Activated naive CD8-positive, alpha-beta T cell treated with anti-CD3 and anti-CD28 coated beads for 36 hours (primary cell): ENCODE data around the gene RIN3. TPM values are rescaled to one million over a fixed set of nuclear protein-coding genes. Genes with fewer than 3 reads are reported as not detected.

ENCODE experiments used
- DNase-seq: peaks from one replicate; pipeline ENCODE4 v3.0.0; 2021
- H3K27ac Mint-ChIP-seq: one replicate; pipeline ENCODE4 v1.8.0; 2022; ENCODE audit warnings: mild to moderate bottlenecking, moderate library complexity, mixed read lengths
- H3K27me3 Mint-ChIP-seq: one replicate; pipeline ENCODE4 v1.8.0; 2022; ENCODE audit warnings: mild to moderate bottlenecking, mixed read lengths
- H3K36me3 Mint-ChIP-seq: one replicate; pipeline ENCODE4 v1.8.0; 2021; ENCODE audit warnings: mild to moderate bottlenecking, mixed read lengths
- H3K4me1 Mint-ChIP-seq: one replicate; pipeline ENCODE4 v1.8.0; 2021; ENCODE audit warnings: mixed read lengths
- H3K4me3 Mint-ChIP-seq: one replicate; pipeline ENCODE4 v1.8.0; 2022; ENCODE audit warnings: mild to moderate bottlenecking, moderate library complexity, mixed read lengths
- H3K9me3 Mint-ChIP-seq: one replicate; pipeline ENCODE4 v1.8.0; 2022; ENCODE audit warnings: mixed read lengths
- total RNA-seq, 2 experiments: library from RNA; stranded (reverse); gene quantifications; one replicate each; pipeline ENCODE4 v1.2.3, GENCODE V29; 2021

Gene RIN3
- total RNA-seq, 2 experiments from 2014 or later: 59.2 to 59.6 TPM

DNA sequence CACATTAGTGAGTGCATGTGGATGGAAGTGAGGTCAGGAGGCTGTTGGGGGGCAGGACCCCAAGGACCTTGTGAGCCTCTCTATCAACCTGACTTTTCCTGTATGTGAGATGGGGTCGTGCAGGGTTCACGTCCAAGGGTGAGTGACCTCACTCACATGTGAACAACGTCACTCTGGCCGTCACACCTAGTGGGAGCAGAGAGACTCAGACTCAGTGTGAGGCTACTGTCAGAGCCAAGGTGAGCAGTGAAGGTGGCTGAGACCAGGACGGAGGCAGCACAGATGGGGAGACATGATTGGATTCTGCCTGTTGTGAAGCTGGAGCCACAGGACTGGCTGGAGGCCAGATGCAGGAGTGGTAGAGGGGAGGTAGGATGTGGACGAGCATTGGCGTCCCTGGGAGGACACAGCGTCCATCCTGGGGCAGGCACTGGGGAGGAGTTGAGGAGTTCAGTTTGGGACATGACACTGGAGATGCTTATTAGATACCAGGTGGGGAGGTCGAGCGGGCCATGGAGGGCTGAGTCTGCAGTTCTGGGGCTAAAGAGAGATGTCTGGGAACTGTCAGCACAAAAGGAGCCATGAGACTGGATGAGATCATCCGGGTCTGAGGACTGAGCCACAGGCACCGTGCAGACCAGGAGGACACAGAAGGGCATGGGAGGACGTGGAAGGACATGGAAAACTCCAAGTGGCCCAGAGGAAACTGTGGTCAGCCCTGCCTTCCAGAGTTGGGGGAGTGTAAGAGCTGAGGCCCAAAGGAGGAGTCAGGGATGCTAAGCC is 142.0 kb downstream of the RIN3 start:
- H3K4me3 Mint-ChIP-seq: peak overlapping the region; percentile 96
- H3K4me1 Mint-ChIP-seq: peaks cover 71% of the 10 kb centered on the region
- peak; percentile 43 for DNase-seq
- H3K9me3 Mint-ChIP-seq: no peaks in the 10 kb centered on the region
- no peaks in the 10 kb centered on the region for H3K27me3 Mint-ChIP-seq
- peak overlapping the region; percentile 69 for H3K27ac Mint-ChIP-seq
- peaks cover 82% of the 10 kb centered on the region for H3K36me3 Mint-ChIP-seq

DNA sequence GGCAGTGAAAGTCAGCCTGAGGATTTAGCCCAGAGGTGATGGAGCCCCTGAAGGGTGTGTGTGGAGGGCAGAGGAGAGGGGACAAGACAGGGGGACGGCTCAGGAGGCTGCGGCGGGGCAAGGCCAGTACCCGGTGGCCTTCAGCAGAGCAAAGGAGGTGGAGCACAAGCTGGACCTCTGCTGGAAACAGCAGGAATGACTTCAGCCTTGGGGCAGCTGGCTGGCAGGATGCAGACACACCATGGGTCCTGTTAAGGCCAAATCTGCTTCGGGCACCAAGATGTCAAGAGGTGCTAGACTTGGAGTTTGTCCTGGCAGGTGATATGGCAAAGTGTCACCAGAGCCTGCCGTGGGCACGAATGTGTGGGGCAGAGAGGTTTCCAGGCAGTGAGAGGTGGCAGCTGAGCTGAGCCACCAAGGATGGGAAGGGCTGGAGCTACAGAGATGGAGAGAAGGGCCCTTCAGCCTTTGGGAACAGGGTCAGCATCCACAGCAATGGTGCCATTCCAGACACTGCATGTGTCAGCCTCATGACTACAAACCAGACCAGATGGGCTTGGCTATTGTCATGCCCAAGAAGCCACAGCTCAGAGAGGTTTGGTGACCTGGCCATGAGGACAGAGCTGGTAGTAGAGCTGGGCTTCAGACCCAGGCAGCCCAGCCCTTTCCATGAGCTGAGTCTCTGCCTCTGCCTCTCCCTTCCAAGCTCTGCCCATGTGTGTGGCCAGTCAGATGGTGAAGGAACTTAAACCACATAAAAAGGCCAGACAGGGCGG is 142.9 kb downstream of the RIN3 start:
- Mint-ChIP-seq H3K36me3 (peaks cover 87% of the 10 kb centered on the region), H3K4me3 (peak overlapping the region; percentile 96), H3K4me1 (peaks cover 71% of the 10 kb centered on the region), H3K27me3 (no peaks in the 10 kb centered on the region), H3K9me3 (no peaks in the 10 kb centered on the region), H3K27ac (peak overlapping the region; percentile 69)
- no peak for DNase-seq

DNA sequence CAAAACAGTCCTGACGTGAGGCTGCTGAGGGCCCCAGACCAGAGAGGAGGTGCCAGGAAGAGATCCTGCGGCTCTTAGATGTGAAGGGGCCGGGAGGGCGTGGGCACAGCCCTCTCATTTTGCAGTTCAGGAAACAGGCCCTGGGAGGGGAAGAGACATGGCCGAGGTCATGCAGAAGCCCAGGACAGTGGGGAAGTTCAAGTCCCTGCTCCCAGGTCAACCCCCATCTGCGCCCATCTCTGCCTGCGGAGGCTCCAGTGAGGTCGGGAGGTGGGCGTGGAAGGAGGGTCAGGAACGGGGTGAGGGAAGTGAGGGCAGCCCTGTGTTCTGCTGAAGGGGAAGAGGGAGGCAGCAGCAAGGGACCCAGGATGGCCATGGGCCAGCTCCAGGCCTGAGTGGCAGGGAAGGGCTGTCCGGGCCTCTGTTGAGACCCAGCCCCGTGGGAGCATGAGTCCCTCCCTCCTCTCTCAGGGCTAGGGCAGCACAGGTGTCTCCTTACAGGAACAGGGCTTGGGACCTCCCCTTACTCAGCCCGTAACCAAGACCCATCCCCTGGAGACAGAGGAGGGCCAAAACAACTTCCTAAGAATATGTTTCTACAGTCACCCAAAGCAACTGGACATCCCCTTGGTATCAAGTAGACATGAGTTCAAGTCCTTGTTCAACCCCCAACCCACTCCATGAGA is 144.0 kb downstream of the RIN3 start:
- Mint-ChIP-seq H3K4me3 (peak overlapping the region; percentile 96), H3K9me3 (no peaks in the 10 kb centered on the region), H3K36me3 (peaks cover 92% of the 10 kb centered on the region), H3K27ac (peak overlapping the region; percentile 69), H3K4me1 (peaks cover 81% of the 10 kb centered on the region), H3K27me3 (no peaks in the 10 kb centered on the region)
- no peak for DNase-seq

DNA sequence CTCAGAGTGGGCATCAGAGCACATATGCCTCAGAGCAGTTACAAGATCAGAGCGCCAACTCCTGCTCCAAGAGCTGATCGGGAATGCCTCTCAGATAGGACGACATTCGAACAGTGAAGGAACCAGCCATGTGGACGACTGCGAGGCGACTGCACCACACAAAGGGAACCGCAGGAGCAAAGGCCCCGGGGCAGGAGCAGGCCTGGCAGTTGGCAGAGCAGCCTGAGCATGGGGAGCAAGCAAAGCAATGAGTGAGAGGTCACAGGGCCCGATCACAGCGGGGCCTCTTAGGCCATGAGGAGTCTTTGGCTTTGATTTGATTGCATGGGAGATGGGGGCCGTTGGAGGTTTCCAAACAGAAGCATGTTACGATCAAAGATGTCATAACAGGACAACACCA is 144.6 kb downstream of the RIN3 start:
- Mint-ChIP-seq H3K9me3 (no peaks in the 10 kb centered on the region), H3K36me3 (peaks cover 96% of the 10 kb centered on the region), H3K27me3 (no peaks in the 10 kb centered on the region), H3K4me1 (peaks cover 85% of the 10 kb centered on the region), H3K4me3 (no peak overlapping the region), H3K27ac (peak overlapping the region; percentile 69)
- no peak for DNase-seq

DNA sequence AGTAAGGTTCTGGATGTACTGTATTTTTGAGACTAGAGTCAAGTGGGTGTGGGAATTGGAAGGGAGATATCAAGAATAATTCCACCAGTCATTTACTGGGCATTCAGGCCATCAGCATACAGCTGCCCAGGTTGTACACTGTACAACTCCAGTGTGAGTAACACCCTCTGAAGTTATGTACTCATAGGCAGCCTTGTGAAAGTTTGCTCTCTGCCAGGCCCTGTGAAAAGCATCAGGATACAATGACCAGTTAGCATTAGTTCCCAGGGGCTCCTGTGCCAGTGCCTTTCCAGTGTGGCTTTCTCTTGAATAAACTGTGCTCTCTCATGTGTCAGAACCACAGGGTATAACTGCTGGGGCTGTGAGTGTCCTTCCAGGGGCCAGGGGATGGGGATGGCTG is 145.1 kb downstream of the RIN3 start:
- no peaks in the 10 kb centered on the region for H3K27me3 Mint-ChIP-seq
- H3K9me3 Mint-ChIP-seq: no peaks in the 10 kb centered on the region
- H3K27ac Mint-ChIP-seq: peak overlapping the region; percentile 70
- peaks cover 96% of the 10 kb centered on the region for H3K36me3 Mint-ChIP-seq
- H3K4me1 Mint-ChIP-seq: peaks cover 83% of the 10 kb centered on the region
- no peak for DNase-seq
- H3K4me3 Mint-ChIP-seq: no peak overlapping the region

DNA sequence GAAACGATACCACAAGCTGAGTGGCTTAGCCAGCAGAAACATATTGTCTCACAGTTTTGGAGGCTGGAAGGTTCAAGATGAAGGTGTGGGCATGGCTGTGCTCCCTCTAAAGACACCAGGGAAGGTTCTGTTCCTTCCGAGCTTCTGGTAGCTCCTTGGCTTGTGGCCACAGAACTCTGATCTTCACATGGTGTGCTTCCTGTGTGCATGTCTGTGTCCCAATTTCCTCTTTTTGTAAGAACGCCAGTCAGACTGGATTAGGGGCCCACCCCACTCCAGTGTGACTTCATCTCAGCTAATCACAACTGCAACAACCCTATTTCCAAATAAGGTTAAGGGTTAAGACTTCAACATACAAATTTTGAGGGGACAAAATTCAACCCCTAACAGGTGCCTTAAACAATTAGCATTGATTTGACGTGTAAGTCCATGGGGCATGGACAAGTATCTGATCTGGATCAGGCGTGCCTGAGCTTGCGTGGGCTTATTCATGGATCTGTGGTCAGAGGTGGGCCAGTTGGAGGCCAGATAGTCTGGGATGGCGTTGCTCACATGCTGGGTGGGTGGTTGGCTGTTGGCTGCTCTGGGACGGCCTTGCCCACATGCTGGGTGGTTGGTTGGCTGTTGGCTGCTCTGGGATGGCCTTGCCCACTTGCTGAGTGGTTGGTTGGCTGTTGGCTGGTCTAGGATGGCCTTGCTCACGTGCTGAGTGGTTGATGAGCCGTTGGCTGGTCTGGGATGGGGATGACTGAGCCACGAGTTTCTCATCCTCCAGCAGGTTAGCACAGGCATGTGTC is 146.4 kb downstream of the RIN3 start:
- Mint-ChIP-seq H3K9me3 (no peaks in the 10 kb centered on the region), H3K36me3 (peaks cover 95% of the 10 kb centered on the region), H3K4me1 (peaks cover 85% of the 10 kb centered on the region), H3K4me3 (no peak overlapping the region), H3K27ac (peak overlapping the region; percentile 70), H3K27me3 (no peaks in the 10 kb centered on the region)
- DNase-seq: no peak

DNA sequence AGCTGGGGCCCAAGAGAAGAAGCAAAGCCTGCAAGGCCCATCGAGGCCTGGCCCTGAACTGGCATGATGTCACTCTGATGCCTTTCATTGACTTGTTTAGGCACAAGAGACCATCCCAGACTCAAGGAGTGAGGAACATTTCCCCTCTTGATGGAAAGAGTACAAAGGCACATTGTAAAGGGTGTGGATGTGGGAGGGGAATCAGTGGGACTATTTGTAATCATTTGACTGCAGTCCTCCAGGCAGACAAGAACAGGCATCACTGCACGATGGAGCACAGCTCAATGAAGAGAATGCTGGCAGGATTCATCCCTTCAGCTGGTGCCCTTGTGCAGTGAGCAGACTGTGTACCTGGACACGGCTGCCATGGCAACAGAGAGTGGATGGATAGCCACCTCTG is 147.0 kb downstream of the RIN3 start:
- Mint-ChIP-seq H3K4me3 (no peak overlapping the region), H3K27me3 (no peaks in the 10 kb centered on the region), H3K9me3 (no peaks in the 10 kb centered on the region), H3K27ac (peak overlapping the region; percentile 70), H3K4me1 (peaks cover 84% of the 10 kb centered on the region), H3K36me3 (peaks cover 95% of the 10 kb centered on the region)
- no peak for DNase-seq

DNA sequence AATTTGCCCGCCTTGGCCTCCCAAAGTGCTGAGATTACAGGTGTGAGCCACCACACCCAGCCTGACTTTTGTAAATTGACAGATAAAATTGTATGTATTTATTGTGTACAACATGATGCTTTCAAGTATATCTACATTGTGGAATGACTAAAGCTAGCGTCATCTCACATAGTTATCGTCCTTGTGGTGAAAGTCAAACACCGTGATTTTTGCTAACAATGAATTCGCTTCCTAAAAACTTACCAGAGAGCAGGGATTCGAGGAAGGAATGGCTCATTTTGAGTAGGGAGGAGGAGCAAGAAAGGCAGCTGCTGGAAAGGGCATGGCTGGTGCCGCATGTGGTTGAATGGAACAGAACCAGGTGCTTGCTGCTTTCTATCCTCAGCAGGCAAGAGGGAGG is 149.5 kb downstream of the RIN3 start:
- H3K4me3 Mint-ChIP-seq: no peak overlapping the region
- no peak for DNase-seq
- H3K36me3 Mint-ChIP-seq: peaks cover 94% of the 10 kb centered on the region
- no peaks in the 10 kb centered on the region for H3K27me3 Mint-ChIP-seq
- peaks cover 81% of the 10 kb centered on the region for H3K4me1 Mint-ChIP-seq
- H3K27ac Mint-ChIP-seq: peak overlapping the region; percentile 74
- no peaks in the 10 kb centered on the region for H3K9me3 Mint-ChIP-seq

DNA sequence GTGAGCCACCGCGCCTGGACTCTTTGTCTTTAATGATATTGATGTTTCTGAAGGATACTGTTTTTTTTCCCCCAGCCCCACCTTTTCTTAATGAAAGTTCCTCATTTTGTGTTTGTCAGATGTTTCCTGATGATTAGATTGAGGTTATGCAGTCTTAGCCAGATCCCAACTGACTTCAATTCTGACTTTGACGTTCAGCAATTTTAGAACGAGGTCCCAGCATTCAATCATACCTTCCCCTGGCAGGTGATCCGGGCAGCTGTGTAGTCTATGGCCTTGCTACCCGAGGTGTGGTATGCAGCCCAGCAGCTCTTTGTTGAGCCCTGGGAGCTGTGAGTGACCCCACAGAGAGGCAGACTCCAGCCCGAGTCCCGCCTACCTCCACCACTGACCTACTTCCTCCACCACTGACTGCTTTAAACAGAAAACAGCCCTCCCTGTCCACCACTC is 152.1 kb downstream of the RIN3 start:
- Mint-ChIP-seq H3K4me3 (peak overlapping the region; percentile 48), H3K36me3 (peaks cover 91% of the 10 kb centered on the region)

DNA sequence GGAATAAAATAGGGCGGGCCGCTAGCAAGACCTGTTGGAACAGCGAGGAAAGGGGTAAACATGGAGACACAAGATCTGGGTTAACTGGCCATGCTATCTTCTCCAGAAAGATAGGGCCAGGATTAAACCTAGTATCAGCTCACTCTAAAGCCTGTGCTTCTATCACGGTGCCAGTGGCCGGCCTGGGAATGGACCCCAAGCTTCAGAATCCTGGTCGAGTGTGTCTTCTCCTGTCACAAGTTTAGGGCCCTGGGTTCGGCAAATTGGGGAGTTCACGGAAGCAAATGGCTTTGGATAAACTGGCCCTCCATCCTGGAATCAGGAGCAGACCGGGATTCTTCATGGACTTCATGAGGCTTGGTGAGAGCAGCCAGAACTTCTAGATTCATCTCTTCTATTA is 152.7 kb downstream of the RIN3 start:
- peaks cover 82% of the 10 kb centered on the region for H3K4me1 Mint-ChIP-seq

More for the DNA sequence above, 152.1 kb downstream of the RIN3 start:
- H3K4me1 Mint-ChIP-seq: peaks cover 80% of the 10 kb centered on the region
- H3K9me3 Mint-ChIP-seq: no peaks in the 10 kb centered on the region
- H3K27me3 Mint-ChIP-seq: no peaks in the 10 kb centered on the region
- H3K27ac Mint-ChIP-seq: peak overlapping the region; percentile 79
- no peak for DNase-seq

DNA sequence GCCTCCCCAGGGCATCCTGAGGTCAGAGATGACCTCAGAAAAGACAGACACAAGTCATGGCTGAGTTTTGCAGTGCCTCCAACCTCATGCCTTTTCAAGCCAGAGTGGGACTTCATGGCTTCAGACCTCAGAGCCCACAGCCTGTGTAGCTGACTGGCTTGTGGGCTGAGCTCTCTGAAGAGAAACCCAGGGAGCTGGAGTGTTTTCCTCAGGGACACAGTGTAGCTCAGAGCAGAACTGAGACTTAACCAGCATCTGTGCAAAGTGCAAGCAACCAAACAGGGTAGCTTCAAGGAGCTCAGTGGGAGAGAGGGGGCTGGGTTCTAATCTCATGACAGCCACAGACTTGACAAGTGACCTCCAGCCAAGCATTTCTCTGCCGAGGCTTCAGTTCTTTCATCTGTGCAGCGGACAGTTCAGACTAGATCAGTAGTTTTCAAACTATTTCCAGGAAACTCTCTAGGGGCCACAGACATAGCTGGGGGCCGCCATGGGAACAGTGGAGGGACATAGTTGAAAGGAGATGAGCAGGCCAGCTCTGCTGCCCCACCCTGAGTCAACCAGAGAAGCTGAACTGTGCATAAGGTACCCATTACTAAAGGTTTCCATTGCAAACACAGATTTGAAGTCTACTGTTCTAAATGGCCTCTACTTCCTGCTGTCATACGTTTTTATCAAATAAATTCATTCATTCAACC is 154.8 kb downstream of the RIN3 start:
- Mint-ChIP-seq H3K4me1 (peaks cover 80% of the 10 kb centered on the region), H3K36me3 (peaks cover 77% of the 10 kb centered on the region), H3K27me3 (no peaks in the 10 kb centered on the region), H3K27ac (peak overlapping the region; percentile 86), H3K9me3 (no peaks in the 10 kb centered on the region), H3K4me3 (no peak overlapping the region)
- peak; percentile 57 for DNase-seq

More for the DNA sequence above, 152.7 kb downstream of the RIN3 start:
- Mint-ChIP-seq H3K36me3 (peaks cover 91% of the 10 kb centered on the region), H3K27me3 (no peaks in the 10 kb centered on the region), H3K27ac (peak overlapping the region; percentile 79), H3K9me3 (no peaks in the 10 kb centered on the region), H3K4me3 (peak overlapping the region; percentile 48)
- DNase-seq: no peak

DNA sequence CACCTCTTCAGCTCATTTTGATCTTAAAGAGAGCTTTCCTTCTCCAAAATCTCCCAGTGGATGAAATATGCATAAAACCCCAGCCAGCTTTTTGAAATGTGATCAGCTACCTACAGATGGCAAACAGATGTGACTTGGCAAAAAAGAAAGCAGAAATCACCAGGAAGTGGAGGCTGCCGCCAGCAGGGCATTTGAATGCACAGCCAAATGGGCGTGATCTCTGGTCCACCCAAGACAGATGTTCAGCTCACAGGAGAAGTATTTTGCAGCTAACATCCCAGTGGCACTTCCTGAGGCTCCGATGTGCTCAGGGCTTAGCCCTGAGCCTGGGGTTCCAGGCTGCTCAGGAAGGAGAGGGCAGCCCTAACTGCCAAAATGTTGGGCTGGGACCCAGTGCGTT is 156.6 kb downstream of the RIN3 start:
- H3K9me3 Mint-ChIP-seq: no peaks in the 10 kb centered on the region
- peak overlapping the region; percentile 86 for H3K27ac Mint-ChIP-seq
- H3K4me3 Mint-ChIP-seq: no peak overlapping the region

DNA sequence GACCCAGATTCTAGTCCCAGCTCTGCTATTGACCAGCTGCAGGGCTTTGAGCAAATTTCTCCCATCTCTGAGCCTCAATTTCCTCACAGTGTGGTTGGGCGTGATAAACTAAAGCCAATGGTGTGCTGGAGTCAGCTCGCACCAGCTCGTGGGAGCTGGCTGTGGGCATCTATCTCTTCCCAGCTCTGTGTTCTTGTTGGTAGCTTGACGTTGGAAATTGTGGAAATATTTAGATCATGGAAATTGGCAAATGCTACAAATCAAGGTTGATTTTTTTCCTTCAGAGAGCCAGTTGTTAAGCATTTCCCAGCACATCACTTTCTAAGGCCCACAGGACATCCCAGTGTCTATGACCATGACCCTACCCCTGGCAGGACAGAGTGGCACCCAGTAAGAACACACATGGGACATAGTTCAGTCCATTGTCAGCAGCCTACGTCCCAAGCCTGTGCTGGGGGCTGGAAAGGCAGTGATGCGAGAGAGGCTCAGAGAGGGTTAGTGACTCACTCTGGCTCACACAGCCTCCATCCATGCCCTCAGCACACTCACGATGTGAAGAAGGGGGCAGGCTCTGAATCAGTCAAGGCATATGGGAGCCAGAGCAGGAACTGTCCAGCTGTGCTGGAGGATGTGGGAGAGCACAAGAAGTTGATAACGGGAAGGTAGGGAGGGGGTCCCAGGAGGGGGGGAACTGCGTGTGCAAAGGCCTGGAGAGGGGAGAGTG is 157.2 kb downstream of the RIN3 start:
- Mint-ChIP-seq H3K4me1 (peaks cover 83% of the 10 kb centered on the region), H3K9me3 (no peaks in the 10 kb centered on the region), H3K27me3 (no peaks in the 10 kb centered on the region), H3K27ac (peak overlapping the region; percentile 86), H3K36me3 (peaks cover 74% of the 10 kb centered on the region), H3K4me3 (no peak overlapping the region)
- no peak for DNase-seq

More for the DNA sequence above, 156.6 kb downstream of the RIN3 start:
- Mint-ChIP-seq H3K27me3 (no peaks in the 10 kb centered on the region), H3K4me1 (peaks cover 82% of the 10 kb centered on the region), H3K36me3 (peaks cover 75% of the 10 kb centered on the region)
- no peak for DNase-seq
